ENCODE results near the gene AIPL1.

Gene AIPL1

GRCh38 chr17:6437956-6438355, 3.0 kb upstream of the AIPL1 start:
- no peak overlapping the region for H3K9ac ChIP-seq (ENCODE audit: low read depth, low read length, poor library complexity, severe bottlenecking)
- H3K9me2 ChIP-seq (replicated peaks; ENCODE audit: low read depth, low read length), result no peaks in the 10 kb centered on the region
- no peak overlapping the region for H2AFZ ChIP-seq (ENCODE audit: low read length)
- no peaks in the 10 kb centered on the region for H3K79me2 ChIP-seq (ENCODE audit: insufficient read depth, low read length)
- H3K4me3 ChIP-seq (ENCODE audit: low read length, poor library complexity, severe bottlenecking), result no peak overlapping the region
- no peaks in the 10 kb centered on the region for H3K36me3 ChIP-seq (ENCODE audit: insufficient read depth, low read length)
- no peaks in the 10 kb centered on the region for H3K9me3 ChIP-seq (ENCODE audit: insufficient read depth, low read depth, low read length)
- no peaks in the 10 kb centered on the region for H4K20me1 ChIP-seq (ENCODE audit: insufficient read depth, low read length, poor library complexity, severe bottlenecking)
- H3K27me3 ChIP-seq (ENCODE audit: insufficient read depth, low read length, poor library complexity, severe bottlenecking), result no peaks in the 10 kb centered on the region
- H3F3A ChIP-seq (ENCODE audit: low read depth), result no peaks in the 10 kb centered on the region
- H3K4me2 ChIP-seq (ENCODE audit: low read depth, low read length, poor library complexity, severe bottlenecking), result no peak overlapping the region
- no peak for TF ChIP-seq CTCF (conservative IDR thresholded peaks at IDR 0.05; ENCODE audit: low read length)
- TF ChIP-seq EZH2phosphoT487 (IDR thresholded peaks at IDR 0.05; ENCODE audit: borderline replicate concordance), result no peak
- H3K4me1 ChIP-seq (ENCODE audit: insufficient read depth, low read length, poor library complexity, severe bottlenecking), result no peaks in the 10 kb centered on the region

GRCh38 chr17:6437466-6437865, 2.5 kb upstream of the AIPL1 start:
- Histone ChIP-seq H2AFZ (ENCODE audit: low read length) (no peak overlapping the region), H3K4me2 (ENCODE audit: low read depth, low read length, poor library complexity, severe bottlenecking) (no peak overlapping the region), H3K79me2 (ENCODE audit: insufficient read depth, low read length) (no peaks in the 10 kb centered on the region), H3K9ac (ENCODE audit: low read depth, low read length, poor library complexity, severe bottlenecking) (no peak overlapping the region), H3K4me1 (ENCODE audit: insufficient read depth, low read length, poor library complexity, severe bottlenecking) (no peaks in the 10 kb centered on the region), H3K4me3 (ENCODE audit: low read length, poor library complexity, severe bottlenecking) (no peak overlapping the region), H3K9me2 (replicated peaks; ENCODE audit: low read depth, low read length) (no peaks in the 10 kb centered on the region), H3F3A (ENCODE audit: low read depth) (no peaks in the 10 kb centered on the region), H3K36me3 (ENCODE audit: insufficient read depth, low read length) (no peaks in the 10 kb centered on the region), H4K20me1 (ENCODE audit: insufficient read depth, low read length, poor library complexity, severe bottlenecking) (no peaks in the 10 kb centered on the region), H3K27me3 (ENCODE audit: insufficient read depth, low read length, poor library complexity, severe bottlenecking) (no peaks in the 10 kb centered on the region), H3K9me3 (ENCODE audit: insufficient read depth, low read depth, low read length) (no peaks in the 10 kb centered on the region)
- TF ChIP-seq EZH2phosphoT487 (IDR thresholded peaks at IDR 0.05; ENCODE audit: borderline replicate concordance) (no peak), CTCF (conservative IDR thresholded peaks at IDR 0.05; ENCODE audit: low read length) (no peak)

- no peaks in the 10 kb centered on the region for H3K27me3 ChIP-seq (ENCODE audit: insufficient read depth, low read length, poor library complexity, severe bottlenecking)
- no peak overlapping the region for H3K9ac ChIP-seq (ENCODE audit: low read depth, low read length, poor library complexity, severe bottlenecking)
- TF ChIP-seq CTCF (conservative IDR thresholded peaks at IDR 0.05; ENCODE audit: low read length) (peak; percentile 80), EZH2phosphoT487 (IDR thresholded peaks at IDR 0.05; ENCODE audit: borderline replicate concordance) (no peak)
- no peaks in the 10 kb centered on the region for H3K4me1 ChIP-seq (ENCODE audit: insufficient read depth, low read length, poor library complexity, severe bottlenecking)
- H4K20me1 ChIP-seq (ENCODE audit: insufficient read depth, low read length, poor library complexity, severe bottlenecking), result no peaks in the 10 kb centered on the region
- 0 out of 2 replicates have a peak, but pooled peaks cover under 1% of the 10 kb centered on the region for H3K9me3 ChIP-seq (ENCODE audit: insufficient read depth, low read depth, low read length)
- no peaks in the 10 kb centered on the region for H3K79me2 ChIP-seq (ENCODE audit: insufficient read depth, low read length)
- H3F3A ChIP-seq (ENCODE audit: low read depth), result no peaks in the 10 kb centered on the region
- no peaks in the 10 kb centered on the region for H3K36me3 ChIP-seq (ENCODE audit: insufficient read depth, low read length)
- peak overlapping the region; percentile 2; the same call in 1 of the 2 replicates for H2AFZ ChIP-seq (ENCODE audit: low read length)
- no peaks in the 10 kb centered on the region for H3K9me2 ChIP-seq (replicated peaks; ENCODE audit: low read depth, low read length)
- no peak overlapping the region for H3K4me3 ChIP-seq (ENCODE audit: low read length, poor library complexity, severe bottlenecking)
- no peak overlapping the region for H3K4me2 ChIP-seq (ENCODE audit: low read depth, low read length, poor library complexity, severe bottlenecking)
Measured at GRCh38 chr17:6435968-6436367, 1.0 kb upstream of the AIPL1 start.
